Fibroblast of the conjunctiva (primary cell): Measurements from ENCODE around the gene CPM.

Source experiments
- DNase-seq: peaks from one replicate; pipeline ENCODE4 v3.0.0-alpha.2; 2010; ENCODE audit warnings: low read depth

Gene CPM

GRCh38 chr12:68956466-68956865 is 23.5 kb upstream of the CPM start:
- no peak for DNase-seq

DNA sequence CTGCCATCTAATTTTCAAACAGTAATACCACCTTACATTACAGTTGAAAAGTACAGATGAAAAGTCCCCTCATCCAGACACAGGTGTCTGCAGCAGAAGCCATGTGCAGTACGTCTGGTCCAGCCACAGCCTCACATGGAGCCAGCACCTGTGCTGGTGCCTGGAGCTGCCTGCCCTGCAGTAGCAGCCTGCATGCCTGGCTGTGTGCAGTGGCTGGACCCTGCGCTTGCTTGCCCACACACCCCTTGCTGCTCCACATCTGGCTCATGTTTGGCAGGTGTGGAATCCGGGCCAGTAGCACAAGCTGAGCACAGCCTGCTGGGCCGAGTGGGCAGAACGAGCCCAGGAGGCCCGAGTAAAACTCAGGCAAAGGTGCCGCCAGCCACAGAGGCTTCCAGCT is 21.8 kb upstream of the CPM start:
- DNase-seq, result no peak

DNA sequence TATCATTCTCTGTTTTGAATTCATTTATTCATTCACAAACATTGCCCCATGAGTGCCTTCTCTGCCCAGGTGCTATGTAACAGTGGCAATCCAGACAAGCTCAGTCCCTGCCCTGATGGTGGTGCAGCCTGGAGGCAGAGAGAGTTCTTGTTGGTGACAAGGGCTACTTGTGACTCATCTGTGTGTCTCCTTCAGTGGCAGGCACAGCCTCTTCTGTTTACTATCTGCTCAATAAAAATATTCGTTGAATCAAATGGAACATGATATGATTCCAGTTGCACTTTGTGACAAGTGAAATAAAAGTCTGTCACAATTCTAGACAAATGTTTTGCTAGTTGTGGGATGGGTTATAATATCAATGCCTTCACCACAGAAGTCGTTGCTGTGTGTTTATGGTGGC is 20.6 kb upstream of the CPM start:
- DNase-seq, result no peak

- DNase-seq, result no peak
Measured at GRCh38 chr12:68951652-68952051, 18.7 kb upstream of the CPM start.

DNA sequence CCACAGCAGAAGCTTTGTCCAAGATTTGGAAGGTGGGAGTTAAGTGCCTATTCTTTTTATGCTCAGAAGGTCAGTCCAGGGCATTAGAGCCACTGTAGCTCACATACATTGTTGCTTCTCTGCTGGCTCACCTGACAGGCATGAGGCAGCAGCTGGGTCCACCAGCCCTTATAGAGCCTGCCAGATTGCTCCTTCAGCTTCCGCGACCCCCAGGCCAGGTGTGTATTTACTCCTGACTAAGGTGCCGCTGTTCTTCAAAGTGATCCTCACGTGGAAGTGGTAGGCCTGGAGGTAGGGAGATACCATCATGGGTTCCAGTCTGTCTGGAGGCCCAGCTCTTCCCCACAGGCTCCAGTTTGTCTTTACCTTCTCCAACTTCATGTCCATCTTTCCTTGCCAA is 17.5 kb upstream of the CPM start:
- no peak for DNase-seq

DNA sequence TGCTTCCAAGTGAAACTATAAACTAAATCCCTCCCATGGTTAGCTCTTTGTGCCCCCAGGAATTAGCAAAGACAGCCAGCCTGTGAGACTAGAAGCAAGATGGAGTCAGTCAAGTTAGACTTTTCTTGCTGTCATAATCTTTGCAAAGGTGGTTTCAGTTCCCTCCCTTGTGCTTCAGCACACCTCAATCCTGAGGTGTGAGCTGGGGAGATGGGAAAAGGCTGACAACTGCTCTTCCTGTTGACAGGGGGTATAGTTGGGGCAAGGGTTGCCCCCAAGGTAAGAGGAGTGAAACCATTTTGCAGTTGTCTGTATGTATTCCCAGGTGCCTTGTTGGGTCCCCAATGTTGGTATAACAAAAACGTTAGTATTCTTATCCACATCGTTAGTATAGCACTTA is 12.3 kb upstream of the CPM start:
- DNase-seq, result no peak

GRCh38 chr12:68944296-68945076 is 11.5 kb upstream of the CPM start:
- DNase-seq, result no peak

DNA sequence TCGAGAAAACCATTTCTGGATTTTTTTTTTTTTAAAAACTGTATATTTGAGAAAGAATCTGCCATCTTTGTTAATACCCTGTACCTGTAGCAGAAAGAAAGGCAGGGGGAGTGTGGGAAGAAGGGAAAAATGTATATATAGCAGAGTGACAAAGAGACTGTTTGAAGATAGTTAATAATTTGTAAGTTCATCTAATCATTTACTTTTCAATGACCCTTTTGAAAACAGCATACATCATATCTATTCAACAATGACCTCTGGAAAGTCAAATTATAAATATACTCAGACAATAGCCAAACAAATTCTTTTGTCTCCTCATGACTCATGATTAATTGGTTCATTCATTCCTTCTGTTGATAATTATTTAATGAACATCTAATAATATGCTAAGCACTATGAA is 10.9 kb upstream of the CPM start:
- no peak for DNase-seq

DNA sequence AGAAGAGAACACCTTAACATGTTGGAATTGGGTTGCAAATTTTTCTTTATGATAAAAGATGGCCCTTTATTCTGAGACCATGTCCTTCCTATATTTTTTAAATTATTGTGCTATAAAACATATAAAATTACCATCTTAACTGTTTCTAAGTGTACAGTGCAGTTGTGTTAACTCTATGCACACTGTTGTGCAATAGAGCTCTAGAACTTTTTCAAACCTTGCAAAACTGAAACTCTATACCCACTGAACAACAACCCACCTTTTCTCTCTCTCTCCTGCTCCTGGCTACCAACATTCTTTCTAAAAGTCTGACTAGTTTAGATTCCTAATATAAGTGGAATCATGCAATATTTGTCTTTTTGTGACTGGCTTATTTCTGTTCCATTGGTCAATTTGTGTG is 7.8 kb upstream of the CPM start:
- no peak for DNase-seq

GRCh38 chr12:68939505-68939904 is 6.5 kb upstream of the CPM start:
- no peak for DNase-seq

DNA sequence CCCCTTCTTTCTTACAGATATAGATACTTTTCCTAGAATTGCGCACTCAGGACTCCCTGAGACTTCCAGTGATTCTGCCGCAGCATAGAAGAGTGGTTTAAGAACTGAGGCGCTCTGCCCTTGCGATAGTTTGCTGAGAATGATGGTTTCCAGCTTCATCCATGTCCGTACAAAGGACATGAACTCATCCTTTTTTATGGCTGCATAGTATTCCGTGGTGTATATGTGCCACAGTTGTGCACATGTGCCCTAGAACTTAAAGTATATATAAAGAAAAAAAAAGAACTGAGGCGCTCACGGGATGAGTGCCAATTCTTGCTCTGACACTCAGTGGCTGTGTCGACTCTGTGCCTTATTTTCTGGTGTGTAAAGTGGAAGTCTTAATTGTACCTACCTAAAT is 1.4 kb upstream of the CPM start:
- DNase-seq, result no peak

DNA sequence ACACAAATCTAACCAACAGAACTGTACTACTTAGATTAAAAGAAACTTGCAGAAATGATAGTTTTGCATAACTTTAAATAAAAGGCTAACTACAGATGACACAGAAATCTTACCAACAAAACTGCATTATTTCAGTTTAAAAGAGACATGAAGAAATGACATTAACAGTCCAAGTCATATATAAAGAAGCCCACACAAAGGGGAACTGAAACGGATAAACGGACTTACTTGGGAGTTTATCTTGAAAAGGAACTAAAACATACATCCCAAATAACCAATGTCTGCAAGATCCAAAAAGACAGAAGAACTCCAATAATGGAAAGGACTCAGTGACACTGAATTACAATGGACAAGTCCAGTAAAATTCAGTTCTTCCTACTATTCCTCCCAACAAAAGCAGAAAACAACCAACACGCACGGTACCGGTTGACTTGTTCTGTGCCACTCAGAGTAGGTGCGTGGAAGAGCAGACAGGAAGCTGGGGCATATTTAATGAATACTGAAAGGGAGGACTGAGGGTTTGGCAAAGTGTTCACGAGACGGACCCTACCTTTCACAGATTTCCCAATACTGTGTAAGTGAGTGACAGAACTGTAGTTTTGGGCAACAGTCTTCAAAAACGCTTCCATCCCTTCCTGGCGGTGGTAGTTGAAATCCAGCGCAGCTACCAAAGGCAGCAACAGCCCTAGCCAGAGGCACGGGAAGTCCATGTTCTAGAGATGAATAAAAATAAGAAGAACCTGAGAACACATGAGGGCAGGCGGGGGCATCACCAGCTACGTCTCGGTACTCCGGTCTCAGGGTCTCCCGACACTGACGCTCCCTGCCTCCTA is 627 bp downstream of the CPM start:
- DNase-seq, result no peak

DNA sequence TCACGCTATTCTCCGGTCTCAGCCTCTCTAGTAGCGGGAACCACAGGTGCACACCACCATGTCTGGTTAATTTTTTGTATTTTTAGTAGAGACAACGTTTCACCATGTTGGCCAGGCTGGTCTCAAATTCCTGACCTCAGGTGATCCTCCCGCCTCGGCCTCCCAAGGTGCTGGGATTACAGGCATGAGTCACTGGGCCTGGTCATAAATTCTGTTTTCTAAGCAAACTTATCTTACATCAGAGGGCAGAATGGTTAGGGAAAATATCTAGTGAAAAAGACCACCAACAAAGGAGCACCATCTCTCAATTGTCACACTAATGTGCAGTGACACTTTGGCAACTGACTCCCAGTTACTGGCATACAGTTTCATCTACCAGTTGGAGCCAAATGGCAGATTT is 2.8 kb downstream of the CPM start:
- DNase-seq, result no peak

DNA sequence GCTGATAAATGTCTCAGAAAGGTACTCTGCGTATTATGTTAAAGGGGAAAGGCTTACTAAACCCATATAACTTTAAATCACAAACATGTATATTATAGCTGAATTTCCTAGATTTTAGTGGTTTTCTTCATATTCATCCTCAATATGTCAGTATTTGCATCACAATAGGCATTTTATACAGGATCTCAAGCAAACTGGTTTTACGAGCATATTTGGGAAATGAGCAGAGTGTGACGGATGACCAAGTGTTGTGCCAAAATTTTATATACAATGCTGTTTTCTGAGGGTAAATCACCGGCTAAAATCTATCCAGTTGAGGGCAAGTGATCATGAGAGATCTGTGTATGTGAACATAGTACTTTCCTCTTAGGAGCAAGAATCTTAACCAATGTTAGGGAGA is 8.4 kb downstream of the CPM start:
- no peak for DNase-seq

DNA sequence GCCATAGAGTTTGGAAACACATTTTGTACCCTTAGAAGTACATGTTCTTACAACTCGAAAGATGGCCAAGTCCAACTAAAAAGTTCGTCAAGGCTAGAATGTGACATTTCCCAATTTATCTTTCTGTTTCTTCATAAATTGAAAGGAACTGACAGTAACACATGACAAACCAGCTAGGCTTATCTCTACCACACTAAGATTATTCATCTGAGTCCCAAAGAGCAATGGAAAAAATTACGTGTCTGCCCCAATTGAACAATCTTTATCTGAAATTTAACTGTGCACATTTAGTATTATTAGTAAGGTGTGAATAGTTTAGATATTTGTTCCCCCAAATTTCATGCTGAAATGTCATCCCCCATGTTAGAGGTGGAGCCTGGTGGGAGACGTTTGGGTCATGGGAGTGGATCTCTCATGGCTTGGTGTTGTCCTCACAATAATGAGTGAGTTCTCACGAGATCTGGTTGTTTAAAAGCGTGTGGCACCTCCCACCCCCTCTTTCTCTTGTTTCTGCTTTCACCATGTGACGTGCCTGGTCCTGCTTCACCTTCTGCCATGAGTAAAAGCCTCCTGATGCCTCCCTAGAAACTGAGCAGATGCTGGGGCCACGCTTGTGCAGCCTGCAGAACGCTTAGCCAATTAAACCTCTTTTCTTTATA is 13.3 kb downstream of the CPM start:
- DNase-seq, result no peak

DNA sequence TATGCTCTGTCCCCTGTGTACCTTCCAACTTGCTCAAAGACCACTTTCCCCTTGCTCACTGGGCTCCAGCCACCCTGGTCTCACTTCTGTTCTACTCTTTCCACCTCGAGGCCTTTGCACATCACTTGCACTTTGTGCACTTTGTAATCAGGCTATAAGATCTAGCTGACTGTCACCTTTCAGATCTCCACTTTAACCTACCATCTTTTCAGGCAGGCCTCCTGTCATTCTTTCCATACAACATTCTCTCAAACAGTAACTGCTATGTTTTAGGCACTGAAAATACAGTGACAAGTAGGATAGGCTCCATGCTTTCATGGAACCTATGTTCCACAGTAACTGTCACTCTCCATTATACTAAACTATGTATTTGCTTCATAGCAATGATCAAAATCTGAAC is 14.0 kb downstream of the CPM start:
- DNase-seq, result no peak

DNA sequence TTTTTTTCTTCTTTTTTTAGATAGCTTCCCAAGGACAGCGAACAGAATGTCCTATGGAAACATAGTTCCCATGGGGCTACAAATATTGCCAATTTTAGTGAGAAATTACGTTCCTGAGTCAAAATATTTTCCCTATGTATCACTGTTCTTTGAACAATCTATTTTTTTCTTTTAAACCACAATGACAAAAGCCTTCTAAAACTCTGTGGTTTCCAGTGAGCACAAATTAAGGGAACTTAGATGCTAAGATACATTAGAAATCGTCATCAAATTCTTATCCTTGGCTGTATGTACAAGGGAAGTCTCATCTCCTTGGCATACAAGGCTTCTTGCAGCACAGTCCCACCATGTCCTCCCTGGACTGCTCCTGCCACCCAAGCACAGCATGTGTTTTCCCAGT is 17.9 kb downstream of the CPM start:
- DNase-seq, result peak; percentile 53

GRCh38 chr12:68913682-68914081 is 19.3 kb downstream of the CPM start:
- DNase-seq, result peak; percentile 17

GRCh38 chr12:68912916-68913315 is 20.1 kb downstream of the CPM start:
- no peak for DNase-seq

GRCh38 chr12:68911197-68911718 is 21.7 kb downstream of the CPM start:
- DNase-seq, result no peak

DNA sequence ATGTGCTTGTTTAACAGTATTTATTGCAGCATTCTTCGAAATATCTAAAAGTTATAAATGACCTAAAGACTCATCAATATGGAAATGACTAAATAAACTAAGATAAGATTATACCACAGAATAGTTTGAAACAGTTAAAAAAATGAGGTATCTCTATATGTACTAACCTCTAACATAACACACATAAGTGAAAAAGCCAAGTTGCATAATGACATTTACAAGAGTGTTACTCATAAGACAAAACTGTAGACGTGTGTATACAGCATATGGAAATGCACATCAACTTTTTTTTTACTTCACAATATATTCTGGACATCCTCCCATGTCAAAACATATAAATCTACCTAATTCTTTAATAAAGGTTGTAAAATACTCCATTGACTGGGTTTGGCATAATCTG is 22.8 kb downstream of the CPM start:
- DNase-seq, result no peak

DNA sequence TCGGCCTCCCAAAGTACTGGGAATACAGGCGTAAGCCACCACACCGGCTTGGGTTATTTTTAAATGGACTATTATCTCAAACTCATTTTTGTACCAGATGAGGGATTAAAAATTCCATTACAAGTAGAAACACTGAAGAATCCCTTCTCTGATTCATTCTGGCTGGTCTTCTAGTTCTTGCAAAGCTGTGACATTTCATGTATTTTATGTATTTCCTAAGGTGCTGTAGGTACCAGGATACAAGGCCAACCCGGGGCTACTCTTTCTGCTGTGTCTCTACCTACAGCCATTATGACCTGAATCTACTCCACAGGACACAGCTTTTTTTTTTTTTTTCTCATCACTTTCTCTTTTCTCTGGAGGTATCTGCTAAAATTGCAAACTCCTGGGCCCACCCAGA is 24.9 kb downstream of the CPM start:
- no peak for DNase-seq

DNA sequence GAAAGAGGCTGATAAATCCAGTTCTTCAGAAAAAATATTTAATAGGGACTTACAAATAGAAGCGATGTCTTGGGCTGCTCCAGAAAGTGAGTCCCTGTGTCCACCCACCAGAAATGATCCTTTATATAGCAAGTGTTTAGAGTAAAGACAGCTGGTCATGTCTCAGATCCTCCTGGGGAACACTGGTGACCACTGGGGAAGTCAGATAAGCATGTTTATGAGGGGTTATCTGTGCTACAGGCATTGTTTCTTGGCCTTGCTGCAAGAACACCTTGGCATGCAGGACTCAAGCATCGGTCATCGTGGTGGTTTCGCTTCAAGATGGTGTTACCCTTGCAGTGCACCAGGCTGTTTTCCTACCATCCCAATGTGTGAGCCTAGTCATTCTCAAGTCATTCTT is 27.2 kb downstream of the CPM start:
- DNase-seq, result no peak
